Kidney epithelial cell (primary cell): ENCODE results near the gene EIPR1. TPM values are rescaled to one million over a fixed set of nuclear protein-coding genes. Genes with fewer than 3 reads are reported as not detected.

Source experiments
- DNase-seq: peaks from one replicate; pipeline ENCODE4 v3.0.0-alpha.2; 2010; ENCODE audit warnings: low read depth
- H3K27me3 ChIP-seq: 2 replicates; pipeline ENCODE4 v1.6.0; 2011; ENCODE audit warnings: low read length; ENCODE audit not compliant: control insufficient read depth, insufficient read depth
- H3K36me3 ChIP-seq: 2 replicates; pipeline ENCODE4 v1.5.1; 2011; ENCODE audit warnings: low read length; ENCODE audit not compliant: control insufficient read depth, insufficient read depth
- H3K4me3 ChIP-seq: 2 replicates; pipeline ENCODE4 v1.5.1; 2011; ENCODE audit warnings: low read depth, mild to moderate bottlenecking, control low read depth, low read length
- CTCF ChIP-seq: IDR thresholded peaks from 2 replicates; pipeline ENCODE4 v1.5.1; 2011; ENCODE audit warnings: mild to moderate bottlenecking, moderate library complexity, low read length, control low read depth, inconsistent platforms; ENCODE audit not compliant: insufficient read depth, poor library complexity, severe bottlenecking
- total RNA-seq: library from RNA; depleted of rRNA; stranded (reverse); fragments of >200 nt; gene quantifications from 2 replicates; pipeline ENCODE4 v1.2.3, GENCODE V29; 2015

Gene EIPR1
- total RNA-seq, 1 donor from 2014 or later: 67.2 TPM

- DNase-seq: no peak
- TF ChIP-seq CTCF: no peak
- no peaks in the 10 kb centered on the region for H3K36me3 ChIP-seq
- H3K27me3 ChIP-seq: no peaks in the 10 kb centered on the region
- no peak overlapping the region for H3K4me3 ChIP-seq
These were observed 63.0 kb downstream of the EIPR1 start for GRCh38 chr2:3314626-3315025.

- TF ChIP-seq CTCF: no peak
- Histone ChIP-seq H3K36me3 (no peaks in the 10 kb centered on the region), H3K4me3 (no peak overlapping the region), H3K27me3 (no peaks in the 10 kb centered on the region)
- DNase-seq: no peak
These were observed 63.7 kb downstream of the EIPR1 start for GRCh38 chr2:3313781-3314375.

GRCh38 chr2:3312576-3313345 is 64.9 kb downstream of the EIPR1 start:
- Histone ChIP-seq H3K4me3 (no peak overlapping the region), H3K27me3 (no peaks in the 10 kb centered on the region), H3K36me3 (no peaks in the 10 kb centered on the region)
- DNase-seq: no peak
- no peak for TF ChIP-seq CTCF

DNA sequence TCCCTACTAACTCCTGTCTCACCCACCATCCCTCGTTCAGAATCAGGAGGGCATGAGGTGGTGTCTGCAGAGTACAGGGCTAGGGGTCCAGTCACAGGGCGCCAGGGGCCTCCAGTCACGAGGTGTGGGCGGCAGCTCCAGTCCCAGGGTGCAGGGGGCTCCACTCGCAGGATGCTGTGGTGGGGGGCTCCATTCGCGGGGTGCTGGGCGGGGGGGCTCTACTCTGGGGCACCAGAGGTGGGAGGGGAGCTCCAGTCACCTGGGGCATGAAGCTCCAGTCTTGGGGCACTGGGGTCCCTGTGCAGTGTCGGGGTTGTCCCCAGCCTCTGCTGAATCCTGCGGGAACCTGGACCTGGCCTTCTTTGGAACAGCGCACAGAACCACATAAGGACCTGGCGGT is 66.0 kb downstream of the EIPR1 start:
- Histone ChIP-seq H3K27me3 (no peaks in the 10 kb centered on the region), H3K36me3 (no peaks in the 10 kb centered on the region), H3K4me3 (no peak overlapping the region)
- DNase-seq: no peak
- no peak for TF ChIP-seq CTCF

GRCh38 chr2:3309496-3310355 is 67.9 kb downstream of the EIPR1 start:
- DNase-seq: no peak
- TF ChIP-seq CTCF: no peak
- no peaks in the 10 kb centered on the region for H3K27me3 ChIP-seq
- H3K4me3 ChIP-seq: no peak overlapping the region
- no peaks in the 10 kb centered on the region for H3K36me3 ChIP-seq
